GM23338 (cell line): ENCODE measurements around the gene NOD1. TPM values are rescaled to one million over a fixed set of nuclear protein-coding genes. Genes with fewer than 3 reads are reported as not detected.

Experiments used
- ATAC-seq: fragments of 200-7000 bp; cut with Tn5 transposase; 3 replicates; pipeline ENCODE4 v1.9.1; 2020
- DNase-seq: peaks from one replicate; pipeline ENCODE4 v3.0.0-alpha.2; 2015; ENCODE audit warnings: low spot score
- H2AFZ ChIP-seq: fragments of 200-600 bp; sonication (generic); 2 replicates; pipeline ENCODE4 v1.8.0; 2016; ENCODE audit warnings: antibody characterized with exemption, mild to moderate bottlenecking, moderate library complexity
- H3F3A ChIP-seq: fragments of 200-600 bp; sonication (generic); replicated peaks from 2 replicates; pipeline ENCODE4 v1.8.0; 2017; ENCODE audit warnings: antibody characterized with exemption, mixed run types, low read depth
- H3K27ac ChIP-seq: fragments of 200-600 bp; sonication (generic); 2 replicates; pipeline ENCODE4 v1.6.1; 2016; ENCODE audit warnings: low read depth
- H3K27me3 ChIP-seq: fragments of 200-600 bp; sonication (generic); 2 replicates; pipeline ENCODE4 v1.8.0; 2016; ENCODE audit warnings: mild to moderate bottlenecking, mixed run types, moderate library complexity; ENCODE audit not compliant: insufficient read depth
- H3K36me3 ChIP-seq: fragments of 200-600 bp; sonication (generic); 2 replicates; pipeline ENCODE4 v1.8.0; 2016; ENCODE audit warnings: mild to moderate bottlenecking; ENCODE audit not compliant: insufficient read depth
- H3K4me1 ChIP-seq: fragments of 200-600 bp; sonication (generic); 2 replicates; pipeline ENCODE4 v1.8.0; 2016; ENCODE audit warnings: mild to moderate bottlenecking, moderate library complexity; ENCODE audit not compliant: insufficient read depth
- H3K4me2 ChIP-seq: fragments of 200-600 bp; sonication (generic); 2 replicates; pipeline ENCODE4 v1.7.1; 2017; ENCODE audit warnings: mixed run types
- H3K4me3 ChIP-seq: fragments of 200-600 bp; sonication (generic); 2 replicates; pipeline ENCODE4 v1.6.1; 2016; ENCODE audit warnings: mixed run types
- H3K79me2 ChIP-seq: fragments of 200-600 bp; sonication (generic); replicated peaks from 2 replicates; pipeline ENCODE4 v1.8.0; 2017; ENCODE audit warnings: mild to moderate bottlenecking; ENCODE audit not compliant: insufficient read depth
- H3K9me2 ChIP-seq: fragments of 200-600 bp; sonication (generic); 2 replicates; pipeline ENCODE4 v1.8.0; 2017; ENCODE audit not compliant: insufficient read depth
- H4K20me1 ChIP-seq: fragments of 200-600 bp; sonication (generic); replicated peaks from 2 replicates; pipeline ENCODE4 v1.8.0; 2017; ENCODE audit warnings: mild to moderate bottlenecking; ENCODE audit not compliant: insufficient read depth
- H3K27ac Mint-ChIP-seq: 2 replicates; pipeline ENCODE4 v1.8.0; 2020; ENCODE audit warnings: inconsistent platforms, mild to moderate bottlenecking, moderate library complexity, mixed read lengths
- H3K27me3 Mint-ChIP-seq: 3 replicates; pipeline ENCODE4 v1.8.0; 2022; ENCODE audit warnings: low read depth, mild to moderate bottlenecking, moderate library complexity, mixed read lengths, inconsistent platforms; ENCODE audit not compliant: insufficient read depth, poor library complexity
- H3K36me3 Mint-ChIP-seq: 3 replicates; pipeline ENCODE4 v1.8.0; 2021; ENCODE audit warnings: low read depth, mild to moderate bottlenecking, inconsistent platforms, moderate library complexity, mixed read lengths
- H3K4me1 Mint-ChIP-seq: 3 replicates; pipeline ENCODE4 v1.8.0; 2020; ENCODE audit warnings: mild to moderate bottlenecking, inconsistent platforms, mixed read lengths
- H3K4me3 Mint-ChIP-seq: 3 replicates; pipeline ENCODE4 v1.8.0; 2021; ENCODE audit warnings: moderate library complexity, mild to moderate bottlenecking, inconsistent platforms, mixed read lengths
- H3K9me3 Mint-ChIP-seq: 3 replicates; pipeline ENCODE4 v1.8.0; 2020; ENCODE audit warnings: moderate library complexity, mild to moderate bottlenecking, inconsistent platforms, mixed read lengths
- CTCF ChIP-seq, 2 experiments: fragments of 200-600 bp in 1 of 2; sonication (generic) in 1 of 2; conservative IDR thresholded peaks; 2 replicates each; pipeline versions ENCODE4 v1.5.1 to v1.6.1; 2016 to 2017; ENCODE audit warnings: antibody characterized with exemption in 2 of 2, low read depth in 2 of 2, mild to moderate bottlenecking in 2 of 2, moderate library complexity in 1 of 2
- ETS1 ChIP-seq: IDR thresholded peaks from 2 replicates; pipeline ENCODE4 v1.6.1; 2016; ENCODE audit warnings: antibody characterized with exemption
- EZH2 ChIP-seq: fragments of 200-600 bp; sonication (generic); IDR thresholded peaks from one replicate; pipeline ENCODE4 v1.8.0; 2017; ENCODE audit warnings: antibody characterized with exemption, mild to moderate bottlenecking, low read depth; ENCODE audit not compliant: unreplicated experiment
- EZH2phosphoT487 ChIP-seq: fragments of 200-600 bp; sonication (generic); IDR thresholded peaks from one replicate; pipeline ENCODE4 v1.8.1; 2018; ENCODE audit warnings: antibody characterized with exemption; ENCODE audit not compliant: unreplicated experiment
- JUNB ChIP-seq: IDR thresholded peaks from one replicate; pipeline ENCODE4 v1.6.1; 2016; ENCODE audit warnings: antibody characterized with exemption; ENCODE audit not compliant: unreplicated experiment
- NANOG ChIP-seq: IDR thresholded peaks from 2 replicates; pipeline ENCODE4 v1.6.1; 2016; ENCODE audit warnings: antibody characterized with exemption, borderline replicate concordance
- POLR2AphosphoS5 ChIP-seq: IDR thresholded peaks from 2 replicates; pipeline ENCODE4 v1.6.1; 2016; ENCODE audit warnings: antibody characterized with exemption, low read depth
- REST ChIP-seq: IDR thresholded peaks from one replicate; pipeline ENCODE4 v1.6.1; 2018; ENCODE audit warnings: antibody characterized with exemption; ENCODE audit not compliant: unreplicated experiment
- STAT1 ChIP-seq: IDR thresholded peaks from one replicate; pipeline ENCODE4 v1.6.1; 2016; ENCODE audit warnings: antibody characterized with exemption; ENCODE audit not compliant: unreplicated experiment
- ZNF114 ChIP-seq: fragments of 250-450 bp; sonication (Bioruptor Pico); IDR thresholded peaks from 2 replicates; pipeline ENCODE4 v1.5.0; 2020; ENCODE audit warnings: mild to moderate bottlenecking, moderate library complexity
- ZNF462 ChIP-seq: fragments of 250-450 bp; sonication (Bioruptor Pico); IDR thresholded peaks from 2 replicates; pipeline ENCODE4 v1.5.0; 2020; ENCODE audit warnings: mild to moderate bottlenecking, moderate library complexity
- polyA plus RNA-seq: library from polyadenylated mRNA; unstranded; fragments of >200 nt; fragmentation: Nextera tagmentation; extraction: Ambion mirVana; gene quantifications from 2 replicates; pipeline ENCODE4 v1.2.1, GENCODE V29; 2016
- total RNA-seq: library from RNA; depleted of rRNA; stranded (reverse); fragments of >200 nt; shearing (Covaris generic); gene quantifications from 2 replicates; pipeline ENCODE4 v1.2.3, GENCODE V29; 2014

The NOD1 gene
- total and polyA plus RNA-seq, 2 experiments from 2014 or later: 2.1 to 7.3 TPM

GRCh38 chr7:30428246-30429155, 50.1 kb downstream of the NOD1 start:
- Histone ChIP-seq H3K4me2 (no peak overlapping the region), H3K27me3 (no peaks in the 10 kb centered on the region), H2AFZ (no peak overlapping the region), H3K79me2 (no peaks in the 10 kb centered on the region), H4K20me1 (no peaks in the 10 kb centered on the region), H3K36me3 (no peaks in the 10 kb centered on the region; the same call in 1 of the 2 replicates), H3K9me2 (no peaks in the 10 kb centered on the region; the same call in 1 of the 2 replicates), H3K4me3 (no peak overlapping the region), H3K27ac (no peak overlapping the region), H3K4me1 (peaks cover 12% of the 10 kb centered on the region), H3F3A (no peaks in the 10 kb centered on the region)
- peaks cover 12% of the 10 kb centered on the region for H3K36me3 Mint-ChIP-seq
- no peak for DNase-seq
- peaks cover 3% of the 10 kb centered on the region for H3K27me3 Mint-ChIP-seq
- TF ChIP-seq CTCF (conservative IDR thresholded peaks at IDR 0.05; ENCODE audit: low read depth in 2 of 2): no peak
- no peak for TF ChIP-seq ZNF114 (CRISPR knock-in tag)
- TF ChIP-seq POLR2AphosphoS5: no peak
- TF ChIP-seq REST: no peak
- no peak for TF ChIP-seq NANOG
- no peak for TF ChIP-seq JUNB
- TF ChIP-seq ETS1: no peak
- TF ChIP-seq STAT1: no peak
- TF ChIP-seq EZH2: no peak
- TF ChIP-seq EZH2phosphoT487: no peak
- TF ChIP-seq ZNF462 (CRISPR knock-in tag): no peak
- H3K4me3 Mint-ChIP-seq: no peak overlapping the region
- no peak for ATAC-seq
- H3K4me1 Mint-ChIP-seq: peaks cover 22% of the 10 kb centered on the region
- H3K27ac Mint-ChIP-seq: no peak overlapping the region
- H3K9me3 Mint-ChIP-seq: no peaks in the 10 kb centered on the region
